GM19239 (cell line): ENCODE data around the gene EVI5.

ENCODE experiments used
- DNase-seq: peaks from one replicate; pipeline ENCODE4 v3.0.0; 2011; ENCODE audit warnings: low spot score; ENCODE audit not compliant: insufficient read length
- FAIRE-seq: peaks from 2 replicates; lab custom pipeline; 2011; peaks lifted over from hg19 to GRCh38; lab: Jason Lieb, UNC

Gene EVI5

GRCh38 chr1:92494485-92495141, 290.3 kb downstream of the EVI5 start:
- DNase-seq (no peak), FAIRE-seq (no peak)

- FAIRE-seq (no peak), DNase-seq (no peak)
Observed at GRCh38 chr1:92493139-92493538, 291.8 kb downstream of the EVI5 start.

GRCh38 chr1:92488832-92489231, 296.1 kb downstream of the EVI5 start:
- DNase-seq, result no peak
- FAIRE-seq, result peak; percentile 47

GRCh38 chr1:92488416-92488815, 296.5 kb downstream of the EVI5 start:
- DNase-seq (no peak), FAIRE-seq (no peak)

GRCh38 chr1:92487078-92487605, 297.8 kb downstream of the EVI5 start:
- DNase-seq, result no peak

GRCh38 chr1:92486251-92487077, 298.4 kb downstream of the EVI5 start, which contains the start of gene GFI1:
GFI1 (minus strand) TSS chr1:92486925; CDS start chr1:92483487, 3,438 bp downstream.
- DNase-seq (no peak), FAIRE-seq (peak; percentile 88)

More at GRCh38 chr1:92487078-92487605, 297.8 kb downstream of the EVI5 start:
- no peak for FAIRE-seq

GRCh38 chr1:92485381-92486250, 299.3 kb downstream of the EVI5 start:
- peak; percentile 97 for FAIRE-seq
- DNase-seq, result peak; percentile 58

- DNase-seq (no peak), FAIRE-seq (peak; percentile 86)
Observed at GRCh38 chr1:92484472-92485380, 300.2 kb downstream of the EVI5 start.

- FAIRE-seq (peak; percentile 83), DNase-seq (peak; percentile 60)
Observed at GRCh38 chr1:92483610-92484471, 301.1 kb downstream of the EVI5 start.

GRCh38 chr1:92482665-92483609, 302.0 kb downstream of the EVI5 start:
- no peak for DNase-seq
- FAIRE-seq, result peak; percentile 75

GRCh38 chr1:92481971-92482664, 302.8 kb downstream of the EVI5 start:
- DNase-seq, result no peak
- FAIRE-seq, result peak; percentile 86

GRCh38 chr1:92481599-92481925, 303.3 kb downstream of the EVI5 start:
- DNase-seq (no peak), FAIRE-seq (no peak)

- no peak for DNase-seq
- no peak for FAIRE-seq
Observed at GRCh38 chr1:92480813-92481598, 303.9 kb downstream of the EVI5 start.

GRCh38 chr1:92480200-92480812, 304.6 kb downstream of the EVI5 start:
- DNase-seq, result no peak
- FAIRE-seq, result no peak

- no peak for FAIRE-seq
- DNase-seq, result no peak
Observed at GRCh38 chr1:92479587-92479986, 305.3 kb downstream of the EVI5 start.

GRCh38 chr1:92478393-92478792, 306.5 kb downstream of the EVI5 start:
- DNase-seq, result no peak
- peak; percentile 42 for FAIRE-seq
